Endothelial cell of umbilical vein (primary cell): ENCODE measurements around the gene MLX. TPM values are rescaled to one million over a fixed set of nuclear protein-coding genes. Genes with fewer than 3 reads are reported as not detected.

Experiments used
- BruUV-seq: library from RNA; stranded (reverse); fragments of 400-500 nt; replicated peaks from 2 replicates; lab custom pipeline; 2021; lab: Mats Ljungman, UMichigan
- CTCF ChIA-PET: fragments of 300-600, 350-600 bp; sonication (Branson Sonifier 250); formaldehyde crosslinking; loops from one replicate; lab custom pipeline; 2021; ENCODE audit warnings: antibody characterized with exemption, inconsistent platforms; lab: Charles Lee
- POLR2A ChIA-PET: fragments of 300-600, 350-600 bp; sonication (Branson Sonifier 250); formaldehyde crosslinking; loops from one replicate; lab custom pipeline; 2021; ENCODE audit warnings: antibody characterized with exemption, inconsistent platforms; lab: Charles Lee
- DNase-seq: peaks from one replicate; pipeline ENCODE4 v3.0.0-alpha.2; 2011; ENCODE audit warnings: low read depth, low spot score
- FAIRE-seq: peaks from 2 replicates; lab custom pipeline; 2011; peaks lifted over from hg19 to GRCh38; lab: Jason Lieb, UNC
- H2AFZ ChIP-seq: 2 replicates; pipeline ENCODE4 v1.6.0; 2012; ENCODE audit warnings: low read depth, low read length, control low read depth, inconsistent platforms
- H3K27ac ChIP-seq: 2 replicates; pipeline ENCODE4 v1.5.1; 2011; ENCODE audit warnings: low read depth, mild to moderate bottlenecking, control low read depth, low read length, moderate library complexity; ENCODE audit not compliant: insufficient read depth
- H3K27me3 ChIP-seq, 2 experiments: 2 replicates each; pipeline versions ENCODE4 v1.6.0 to v1.6.1; 2011; ENCODE audit warnings: low read length in 2 of 2, mixed read lengths in 1 of 2; ENCODE audit not compliant: control insufficient read depth in 2 of 2, insufficient read depth in 2 of 2
- H3K36me3 ChIP-seq, 2 experiments: 2 replicates in 1 of 2; 3 replicates in 1 of 2; pipeline ENCODE4 v1.5.1; 2011; ENCODE audit warnings: low read length in 2 of 2, mild to moderate bottlenecking in 1 of 2, moderate library complexity in 1 of 2; ENCODE audit not compliant: control insufficient read depth in 2 of 2, insufficient read depth in 2 of 2; ENCODE audit errors: extremely low read depth in 1 of 2
- H3K4me1 ChIP-seq: 3 replicates; pipeline ENCODE4 v1.5.1; 2011; ENCODE audit warnings: mild to moderate bottlenecking, low read length; ENCODE audit not compliant: control insufficient read depth, insufficient read depth; ENCODE audit errors: extremely low read depth
- H3K4me2 ChIP-seq: 2 replicates; pipeline ENCODE4 v1.6.1; 2011; ENCODE audit warnings: low read length, control low read depth, mixed read lengths; ENCODE audit not compliant: insufficient read depth
- H3K4me3 ChIP-seq, 3 experiments: fragments of 200-600 bp in 1 of 3; sonication (generic), shearing (Covaris generic) in 1 of 3; replicated peaks in 1 of 3; 2 replicates each; pipeline ENCODE4 v1.5.1; 2011 to 2016; ENCODE audit warnings: control low read depth in 3 of 3, low read length in 3 of 3, mild to moderate bottlenecking in 2 of 3, inconsistent platforms in 1 of 3, low read depth in 1 of 3, moderate library complexity in 1 of 3; ENCODE audit not compliant: insufficient read depth in 1 of 3
- H3K79me2 ChIP-seq: 2 replicates; pipeline ENCODE4 v1.6.0; 2012; ENCODE audit warnings: low read length, inconsistent platforms; ENCODE audit not compliant: control insufficient read depth, insufficient read depth
- H3K9ac ChIP-seq: replicated peaks from 2 replicates; pipeline ENCODE3; 2011; ENCODE audit warnings: low read length, control low read depth; ENCODE audit not compliant: insufficient read depth; ENCODE audit errors: extremely low read depth
- H3K9me1 ChIP-seq: replicated peaks from 3 replicates; pipeline ENCODE4 v1.6.0; 2011; ENCODE audit warnings: mild to moderate bottlenecking, low read length; ENCODE audit not compliant: control insufficient read depth, insufficient read depth; ENCODE audit errors: extremely low read depth
- H3K9me3 ChIP-seq: replicated peaks from 2 replicates; pipeline ENCODE4 v1.5.1; 2012; ENCODE audit warnings: low read length, inconsistent platforms; ENCODE audit not compliant: control insufficient read depth, insufficient read depth
- H4K20me1 ChIP-seq: replicated peaks from 2 replicates; pipeline ENCODE3; 2011; ENCODE audit warnings: mild to moderate bottlenecking, low read length; ENCODE audit not compliant: control insufficient read depth, insufficient read depth; ENCODE audit errors: extremely low read depth
- CTCF ChIP-seq, 2 donors: IDR thresholded peaks; 1 replicate in 1 of 2; 2 replicates in 1 of 2; pipeline ENCODE4 v1.5.1; 2011; ENCODE audit warnings: low read length in 2 of 2, mild to moderate bottlenecking in 2 of 2, moderate library complexity in 2 of 2, control low read depth in 1 of 2, inconsistent platforms in 1 of 2, low read depth in 1 of 2; ENCODE audit not compliant: insufficient read depth in 1 of 2; ENCODE audit errors: extremely low read depth in 1 of 2
- EZH2 ChIP-seq: IDR thresholded peaks from 2 replicates; pipeline ENCODE4 v1.6.1; 2012; ENCODE audit warnings: borderline replicate concordance, low read depth, mild to moderate bottlenecking, moderate library complexity, low read length, inconsistent platforms; ENCODE audit not compliant: severe bottlenecking
- FOS ChIP-seq: IDR thresholded peaks from 2 replicates; pipeline ENCODE4 v1.6.1; 2011; ENCODE audit warnings: mild to moderate bottlenecking, low read length, moderate library complexity, borderline replicate concordance; ENCODE audit not compliant: insufficient read depth
- GATA2 ChIP-seq: IDR thresholded peaks from 2 replicates; pipeline ENCODE4 v1.7.0; 2011; ENCODE audit warnings: low read depth, mild to moderate bottlenecking, moderate library complexity, mixed read lengths, low read length; ENCODE audit not compliant: insufficient read length, insufficient read depth
- JUN ChIP-seq: IDR thresholded peaks from 2 replicates; pipeline ENCODE4 v1.6.1; 2011; ENCODE audit warnings: borderline replicate concordance, low read depth; ENCODE audit not compliant: insufficient read length, insufficient read depth
- MAX ChIP-seq: IDR thresholded peaks from 2 replicates; pipeline ENCODE4 v1.6.1; 2011; ENCODE audit not compliant: insufficient read depth, insufficient read length
- MYC ChIP-seq: IDR thresholded peaks from one replicate; pipeline ENCODE4 v1.6.1; 2011; ENCODE audit warnings: mild to moderate bottlenecking, low read depth, low read length
- POLR2A ChIP-seq: IDR thresholded peaks from 2 replicates; pipeline ENCODE4 v1.6.1; 2012; ENCODE audit warnings: low read depth, mild to moderate bottlenecking, control low read depth, low read length
- POLR2AphosphoS5 ChIP-seq: IDR thresholded peaks from 2 replicates; pipeline ENCODE4 v1.6.1; 2012; ENCODE audit warnings: low read depth, mild to moderate bottlenecking, control low read depth, low read length, moderate library complexity; ENCODE audit not compliant: insufficient read depth
- dilution Hi-C: fragments of 300-500 bp; cut with MboI; formaldehyde crosslinking; loops from one replicate; pipeline ENCODE4 v1.15.0; 2019; ENCODE audit warnings: low sequenced_read_pairs; ENCODE audit not compliant: extremely low pct_ligation_motif_present
- intact Hi-C: fragments of 100-400 bp; cut with micrococcal nuclease; formaldehyde crosslinking; loops from one replicate; pipeline ENCODE4 v1.10.0; 2022
- polyA plus RNA-seq, 4 experiments: library from polyadenylated mRNA; depleted of rRNA in 3 of 4; stranded (reverse) in 3 of 4; unstranded in 1 of 4; fragments of >200 nt; gene quantifications; 2 replicates each; pipeline versions ENCODE4 v1.2.1 to v1.2.3, GENCODE V29; 2011 to 2012; ENCODE audit warnings: missing spikeins in 1 of 4
- total RNA-seq: library from RNA; stranded (reverse); gene quantifications from 2 replicates; pipeline ENCODE4 v1.2.3, GENCODE V29; 2021

MLX gene
- total and polyA plus RNA-seq, 2 donors (not counting 3 experiments of a cell fraction or from before 2014, with no cell fraction given) = 40.3 to 42.7 TPM

GRCh38 chr17:42529061-42529460 lies 37.8 kb upstream of the MLX start:
- Histone ChIP-seq H3K4me2 (no peak overlapping the region), H4K20me1 (no peaks in the 10 kb centered on the region), H3K9me3 (no peaks in the 10 kb centered on the region), H2AFZ (no peak overlapping the region), H3K4me1 (peaks cover 9% of the 10 kb centered on the region), H3K9ac (no peak overlapping the region), H3K4me3 (no peak overlapping the region), H3K9me1 (no peaks in the 10 kb centered on the region), H3K79me2 (no peaks in the 10 kb centered on the region), H3K27ac (no peak overlapping the region), H3K27me3 (no peaks in the 10 kb centered on the region), H3K36me3 (no peaks in the 10 kb centered on the region)
- dilution Hi-C loops (no loop called here), intact Hi-C loops (loop anchor here (10.0 kb wide), 2 partner anchors 394 to 504 kb away; partner anchors contain the start of gene NKIRAS2)
- CTCF ChIA-PET = interaction anchor here (0.6 to 2.0 kb wide), 3 partner anchors 11 to 307 kb away, joined by 3 to 10 read pairs (median 6); no protein-coding TSS in a partner anchor
- BruUV-seq = no TSS peak
- FAIRE-seq = no peak
- TF ChIP-seq EZH2 = no peak
- no peak for TF ChIP-seq FOS
- no peak for TF ChIP-seq MAX
- no peak for TF ChIP-seq POLR2A
- no peak for TF ChIP-seq JUN
- TF ChIP-seq POLR2AphosphoS5 = no peak
- TF ChIP-seq MYC = no peak
- TF ChIP-seq GATA2 = no peak
- TF ChIP-seq CTCF (IDR thresholded peaks at IDR 0.05; ENCODE audit: extremely low read depth in 1 of 2, insufficient read depth in 1 of 2, low read depth in 1 of 2, low read length in 2 of 2) = no peak
- no peak for DNase-seq
- POLR2A ChIA-PET = interaction anchor here (0.7 kb wide), 1 partner anchor 342 kb away, joined by 9 read pairs; no protein-coding TSS in a partner anchor
